ENCODE measurements around the gene ATP2C1. TPM values are rescaled to one million over a fixed set of nuclear protein-coding genes. Genes with fewer than 3 reads are reported as not detected.

The ATP2C1 gene
- total RNA-seq, 2 donors from 2014 or later, result 66.9 to 67.7 TPM

DNA sequence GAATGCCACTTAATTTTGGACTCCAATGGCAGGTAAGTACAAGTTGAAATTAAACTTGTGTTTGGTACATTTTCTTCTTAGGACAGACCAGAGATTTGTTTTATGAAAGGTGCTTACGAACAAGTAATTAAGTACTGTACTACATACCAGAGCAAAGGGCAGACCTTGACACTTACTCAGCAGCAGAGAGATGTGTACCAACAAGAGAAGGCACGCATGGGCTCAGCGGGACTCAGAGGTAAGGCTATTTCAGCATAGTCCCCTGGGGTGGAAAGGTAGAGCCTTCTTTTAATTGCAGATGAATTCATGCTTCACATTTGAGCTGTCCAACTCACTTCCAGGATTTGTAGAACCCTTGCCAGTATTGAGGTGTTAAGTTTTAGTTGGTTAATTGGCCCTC is 81.4 kb downstream of the ATP2C1 start:
- TF ChIP-seq CTCF (IDR thresholded peaks at IDR 0.05), result no peak
- Histone ChIP-seq H3K27ac (no peak overlapping the region), H3K4me3 (no peak overlapping the region), H3K36me3 (no peaks in the 10 kb centered on the region), H3K9me3 (no peaks in the 10 kb centered on the region), H3K9ac (ENCODE audit: low read depth in 2 of 2, low read length in 2 of 2) (no peak overlapping the region), H3K4me1 (no peaks in the 10 kb centered on the region), H3K27me3 (no peaks in the 10 kb centered on the region)
- DNase-seq, result no peak
- intact Hi-C loops (cut with DNase I), result no loop called here

DNA sequence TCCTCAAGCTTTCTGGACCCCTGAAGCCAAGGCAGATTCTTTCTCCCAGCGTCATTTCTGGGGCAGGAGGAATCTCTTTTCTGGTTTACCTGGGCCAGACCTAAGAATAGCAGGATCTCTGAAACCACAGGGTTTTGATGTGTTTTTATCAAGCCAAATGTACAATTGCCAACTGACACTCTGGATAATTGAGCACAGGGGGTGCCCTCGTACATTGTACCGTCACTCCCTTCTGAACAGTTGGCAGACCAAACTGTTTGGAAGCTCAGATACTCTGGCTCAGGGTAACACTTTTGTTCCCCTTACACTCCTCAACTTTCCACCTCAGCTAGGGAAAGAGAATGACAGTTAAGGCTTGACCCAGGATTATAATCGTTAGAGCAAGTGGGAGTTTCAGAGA is 82.8 kb downstream of the ATP2C1 start:
- no peak for TF ChIP-seq CTCF (IDR thresholded peaks at IDR 0.05)
- no peak overlapping the region for H3K27ac ChIP-seq
- no peak for DNase-seq
- H3K36me3 ChIP-seq, result no peaks in the 10 kb centered on the region
- H3K4me1 ChIP-seq, result no peaks in the 10 kb centered on the region
- H3K9ac ChIP-seq (ENCODE audit: low read depth in 2 of 2, low read length in 2 of 2), result no peak overlapping the region
- intact Hi-C loops (cut with DNase I), result no loop called here
- H3K9me3 ChIP-seq, result no peaks in the 10 kb centered on the region
- no peaks in the 10 kb centered on the region for H3K27me3 ChIP-seq
- H3K4me3 ChIP-seq, result no peak overlapping the region

DNA sequence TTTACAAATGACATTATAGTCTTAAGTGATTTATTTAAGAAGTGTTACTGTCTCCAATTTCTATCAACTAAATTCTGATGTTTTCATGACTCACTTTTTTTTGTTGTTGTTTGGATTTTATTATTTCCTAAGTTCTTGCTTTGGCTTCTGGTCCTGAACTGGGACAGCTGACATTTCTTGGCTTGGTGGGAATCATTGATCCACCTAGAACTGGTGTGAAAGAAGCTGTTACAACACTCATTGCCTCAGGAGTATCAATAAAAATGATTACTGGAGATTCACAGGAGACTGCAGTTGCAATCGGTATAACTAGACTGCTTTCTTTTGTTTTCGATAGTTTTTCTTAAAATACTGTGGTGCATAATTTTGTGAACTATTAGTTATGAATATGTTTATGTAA is 85.2 kb downstream of the ATP2C1 start:
- no peak for DNase-seq

GRCh38 chr3:130981469-130981868 is 87.6 kb downstream of the ATP2C1 start:
- Histone ChIP-seq H3K4me3 (no peak overlapping the region), H3K4me1 (no peaks in the 10 kb centered on the region), H3K36me3 (peaks cover 3% of the 10 kb centered on the region), H3K9ac (ENCODE audit: low read depth in 2 of 2, low read length in 2 of 2) (no peak overlapping the region), H3K9me3 (no peaks in the 10 kb centered on the region), H3K27ac (no peak overlapping the region), H3K27me3 (no peaks in the 10 kb centered on the region)
- no peak for TF ChIP-seq CTCF (IDR thresholded peaks at IDR 0.05)
- DNase-seq, result no peak
- intact Hi-C loops (cut with DNase I), result no loop called here

More for the DNA sequence above, 85.2 kb downstream of the ATP2C1 start:
- H3K9ac ChIP-seq (ENCODE audit: low read depth in 2 of 2, low read length in 2 of 2), result no peak overlapping the region
- no peaks in the 10 kb centered on the region for H3K9me3 ChIP-seq
- no peak for TF ChIP-seq CTCF (IDR thresholded peaks at IDR 0.05)
- H3K27ac ChIP-seq, result no peak overlapping the region
- H3K4me1 ChIP-seq, result no peaks in the 10 kb centered on the region
- no peaks in the 10 kb centered on the region for H3K27me3 ChIP-seq
- no peak overlapping the region for H3K4me3 ChIP-seq
- H3K36me3 ChIP-seq, result peaks cover 3% of the 10 kb centered on the region
- intact Hi-C loops (cut with DNase I), result no loop called here

DNA sequence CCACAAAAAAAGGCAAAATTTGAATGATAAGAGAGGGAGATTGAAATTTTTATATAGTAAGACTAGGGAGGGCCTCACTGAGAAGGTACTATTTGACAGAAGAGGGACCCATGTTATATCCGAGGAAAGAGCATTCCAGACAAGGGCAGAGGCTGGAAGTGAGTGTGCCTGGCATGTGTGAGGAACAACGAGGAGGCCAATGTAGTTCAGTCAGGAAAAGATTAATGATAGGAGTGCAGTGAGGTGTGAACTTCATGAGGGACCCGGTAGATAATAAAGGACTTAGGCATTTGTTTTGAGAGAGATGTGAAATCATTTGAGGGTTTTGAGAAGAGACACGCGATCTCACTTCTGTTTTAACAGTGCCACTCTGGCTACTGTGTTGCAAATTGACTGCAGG is 96.4 kb downstream of the ATP2C1 start:
- no peak overlapping the region for H3K9ac ChIP-seq (ENCODE audit: low read depth in 2 of 2, low read length in 2 of 2)
- no peak for DNase-seq
- no peaks in the 10 kb centered on the region for H3K27me3 ChIP-seq
- no peak overlapping the region for H3K27ac ChIP-seq
- H3K4me3 ChIP-seq, result no peak overlapping the region
- no peaks in the 10 kb centered on the region for H3K36me3 ChIP-seq
- no peak for TF ChIP-seq CTCF (IDR thresholded peaks at IDR 0.05)
- H3K4me1 ChIP-seq, result no peaks in the 10 kb centered on the region
- no peaks in the 10 kb centered on the region for H3K9me3 ChIP-seq
- intact Hi-C loops (cut with DNase I), result no loop called here

- H3K36me3 ChIP-seq, result no peaks in the 10 kb centered on the region
- H3K9ac ChIP-seq (ENCODE audit: low read depth in 2 of 2, low read length in 2 of 2), result no peak overlapping the region
- TF ChIP-seq CTCF (IDR thresholded peaks at IDR 0.05), result no peak
These were observed 97.2 kb downstream of the ATP2C1 start for GRCh38 chr3:130991126-130991525.

More at GRCh38 chr3:130991126-130991525, 97.2 kb downstream of the ATP2C1 start:
- H3K4me3 ChIP-seq, result no peak overlapping the region
- no peaks in the 10 kb centered on the region for H3K9me3 ChIP-seq
- no peaks in the 10 kb centered on the region for H3K4me1 ChIP-seq
- H3K27ac ChIP-seq, result no peak overlapping the region
- no peak for DNase-seq
- intact Hi-C loops (cut with DNase I), result no loop called here
- no peaks in the 10 kb centered on the region for H3K27me3 ChIP-seq
